GM18498 (cell line): ENCODE results near the gene MTHFD1L.

Source experiments
- ATAC-seq: cut with Tn5 transposase; IDR thresholded peaks from one replicate; pipeline ENCODE4 v1.9.1; 2021; ENCODE audit warnings: mild to moderate bottlenecking, moderate library complexity; ENCODE audit not compliant: unreplicated experiment

The MTHFD1L gene

GRCh38 chr6:151143806-151144205 lies 278.3 kb downstream of the MTHFD1L start:
- no peak for ATAC-seq

GRCh38 chr6:151147118-151147832 lies 281.8 kb downstream of the MTHFD1L start:
- no peak for ATAC-seq

- ATAC-seq = no peak
Measured at GRCh38 chr6:151148111-151148510, 282.6 kb downstream of the MTHFD1L start.

- no peak for ATAC-seq
Measured at GRCh38 chr6:151149793-151150192, 284.3 kb downstream of the MTHFD1L start.
